HCT116 (cell line): Measurements from ENCODE around the gene HIGD2A. TPM values are rescaled to one million over a fixed set of nuclear protein-coding genes. Genes with fewer than 3 reads are reported as not detected.

Source experiments
- ATAC-seq: fragments of 200-7000 bp; cut with Tn5 transposase; 2 replicates; pipeline ENCODE4 v1.9.1; 2020; ENCODE audit warnings: mild to moderate bottlenecking, moderate library complexity
- BruUV-seq: library from RNA; stranded (reverse); fragments of 400-500 nt; replicated peaks from 2 replicates; lab custom pipeline; 2021; lab: Mats Ljungman, UMichigan
- CTCF ChIA-PET: fragments of 300-600 bp; sonication (Branson Sonifier 250); formaldehyde crosslinking; loops from one replicate; lab custom pipeline; 2021; ENCODE audit warnings: antibody characterized with exemption; lab: Charles Lee
- POLR2A ChIA-PET: fragments of 300-600, 350-600 bp; sonication (Branson Sonifier 250); formaldehyde crosslinking; loops from one replicate; lab custom pipeline; 2021; ENCODE audit warnings: antibody characterized with exemption; lab: Charles Lee
- RAD21 ChIA-PET, 2 experiments: fragments of 300-600 bp; sonication (Branson Sonifier 250); formaldehyde crosslinking; loops; one replicate each; lab custom pipeline; 2023; ENCODE audit warnings: low total read pairs in 2 of 2; ENCODE audit not compliant: uncharacterized antibody in 2 of 2, unreplicated experiment in 2 of 2, low non-redundant PET in 1 of 2; lab: Charles Lee
- DNase-seq: peaks from one replicate; pipeline ENCODE4 v3.0.0-alpha.2; 2010; ENCODE audit warnings: low read depth, low spot score
- H2AFZ ChIP-seq: fragments of 200-600 bp; shearing (Covaris generic), sonication (generic); 2 replicates; pipeline ENCODE4 v1.6.1; 2017; ENCODE audit warnings: low read depth, mixed run types, mixed read lengths, antibody characterized with exemption, low read length; ENCODE audit not compliant: poor library complexity, severe bottlenecking
- H3K27ac ChIP-seq: 2 replicates; pipeline ENCODE4 v1.5.1; 2012; ENCODE audit warnings: low read depth, low read length
- H3K27me3 ChIP-seq: fragments of 200-600 bp; sonication (generic); 2 replicates; pipeline ENCODE4 v1.6.1; 2016; ENCODE audit warnings: mixed run types, low read length, mixed read lengths; ENCODE audit not compliant: insufficient read depth
- H3K36me3 ChIP-seq, 2 experiments: fragments of 200-500 bp in 1 of 2; fragments of 200-600 bp in 1 of 2; sonication (Bioruptor generic) in 1 of 2; sonication (generic) in 1 of 2; 2 replicates each; pipeline versions ENCODE4 v1.5.1 to v1.6.1; 2014 to 2016; ENCODE audit warnings: low read length in 2 of 2, inconsistent platforms in 1 of 2, mixed read lengths in 1 of 2, mixed run types in 1 of 2; ENCODE audit not compliant: insufficient read depth in 2 of 2, control insufficient read depth in 1 of 2
- H3K4me1 ChIP-seq, 2 experiments: fragments of 200-600 bp in 1 of 2; sonication (generic) in 1 of 2; 2 replicates each; pipeline versions ENCODE4 v1.5.1 to v1.6.1; 2012 to 2017; ENCODE audit warnings: low read length in 2 of 2, inconsistent platforms in 1 of 2, mild to moderate bottlenecking in 1 of 2, mixed read lengths in 1 of 2, mixed run types in 1 of 2, moderate library complexity in 1 of 2; ENCODE audit not compliant: insufficient read depth in 2 of 2, control insufficient read depth in 1 of 2
- H3K4me2 ChIP-seq: fragments of 200-600 bp; sonication (generic); 2 replicates; pipeline ENCODE4 v1.6.1; 2017; ENCODE audit warnings: mixed run types, low read length, mixed read lengths
- H3K4me3 ChIP-seq, 2 experiments: fragments of 200-600 bp in 1 of 2; sonication (generic) in 1 of 2; replicated peaks in 1 of 2; 2 replicates each; pipeline ENCODE4 v1.5.1; 2011 to 2016; ENCODE audit warnings: low read length in 2 of 2, control low read depth in 1 of 2, low read depth in 1 of 2, mild to moderate bottlenecking in 1 of 2, mixed read lengths in 1 of 2, mixed run types in 1 of 2
- H3K79me2 ChIP-seq: fragments of 200-600 bp; sonication (generic); 2 replicates; pipeline ENCODE4 v1.6.1; 2017; ENCODE audit warnings: mild to moderate bottlenecking, mixed run types, low read length, moderate library complexity, mixed read lengths; ENCODE audit not compliant: insufficient read depth
- H3K9ac ChIP-seq: fragments of 200-600 bp; sonication (generic); 2 replicates; pipeline ENCODE4 v1.6.1; 2016; ENCODE audit warnings: low read length, mixed read lengths
- H3K9me2 ChIP-seq: fragments of 200-600 bp; sonication (generic), shearing (Covaris generic); 2 replicates; pipeline ENCODE4 v1.6.1; 2017; ENCODE audit warnings: mixed run types, mild to moderate bottlenecking, moderate library complexity; ENCODE audit not compliant: insufficient read depth
- H3K9me3 ChIP-seq, 2 experiments: fragments of 200-500 bp in 1 of 2; fragments of 200-600 bp in 1 of 2; sonication (Bioruptor generic) in 1 of 2; sonication (generic) in 1 of 2; 2 replicates each; pipeline ENCODE4 v1.6.1; 2014 to 2017; ENCODE audit warnings: low read length in 2 of 2, mixed read lengths in 2 of 2, inconsistent platforms in 1 of 2, low read depth in 1 of 2, mild to moderate bottlenecking in 1 of 2, mixed run types in 1 of 2, moderate library complexity in 1 of 2; ENCODE audit not compliant: control insufficient read depth in 1 of 2, insufficient read depth in 1 of 2
- H4K20me1 ChIP-seq: fragments of 200-600 bp; sonication (generic), shearing (Covaris generic); 2 replicates; pipeline ENCODE4 v1.6.1; 2017; ENCODE audit warnings: mixed run types, mild to moderate bottlenecking, moderate library complexity; ENCODE audit not compliant: insufficient read depth
- ATF3 ChIP-seq: IDR thresholded peaks from 2 replicates; pipeline ENCODE4 v1.6.1; 2012
- CBX3 ChIP-seq: IDR thresholded peaks from 2 replicates; pipeline ENCODE4 v1.6.1; 2012; ENCODE audit warnings: low read depth
- CEBPB ChIP-seq: IDR thresholded peaks from 2 replicates; pipeline ENCODE4 v1.6.1; 2012; ENCODE audit warnings: low read depth
- EZH2 ChIP-seq: fragments of 200-600 bp; sonication (generic); IDR thresholded peaks from 2 replicates; pipeline ENCODE4 v1.6.1; 2017; ENCODE audit warnings: antibody characterized with exemption, mixed run types
- FOSL1 ChIP-seq: IDR thresholded peaks from 2 replicates; pipeline ENCODE4 v1.6.1; 2012; ENCODE audit warnings: low read depth
- JUND ChIP-seq: IDR thresholded peaks from 2 replicates; pipeline ENCODE4 v1.6.1; 2012
- SIN3A ChIP-seq: IDR thresholded peaks from 2 replicates; pipeline ENCODE4 v1.6.1; 2012; ENCODE audit warnings: low read depth
- SP1 ChIP-seq: IDR thresholded peaks from 2 replicates; pipeline ENCODE4 v1.6.1; 2012; ENCODE audit warnings: low read depth
- SRF ChIP-seq: IDR thresholded peaks from 2 replicates; pipeline ENCODE4 v1.6.1; 2012; ENCODE audit warnings: low read depth
- TCF7L2 ChIP-seq: IDR thresholded peaks from 2 replicates; pipeline ENCODE4 v1.7.0; 2011; ENCODE audit warnings: borderline replicate concordance, inconsistent platforms; ENCODE audit not compliant: insufficient read depth, insufficient read length; ENCODE audit errors: extremely low read depth
- ZBTB33 ChIP-seq: IDR thresholded peaks from 2 replicates; pipeline ENCODE4 v1.6.1; 2011; ENCODE audit warnings: mild to moderate bottlenecking, low read length, moderate library complexity; ENCODE audit not compliant: insufficient replicate concordance; ENCODE audit errors: extremely low read depth
- ZNF274 ChIP-seq: fragments of 200-500 bp; sonication (Bioruptor generic); IDR thresholded peaks from 2 replicates; pipeline ENCODE4 v1.6.1; 2014; ENCODE audit warnings: mild to moderate bottlenecking, low read depth, low read length, inconsistent platforms
- intact Hi-C: fragments of 100-400 bp; cut with micrococcal nuclease; formaldehyde crosslinking; loops from 2 replicates; pipeline ENCODE4 v1.10.0; 2022
- total RNA-seq: library from RNA; stranded (reverse); gene quantifications from one replicate; pipeline ENCODE4 v1.2.1, GENCODE V29; 2021; ENCODE audit not compliant: unreplicated experiment

The HIGD2A gene
- total RNA-seq, 1 experiment from 2014 or later = 130 TPM

GRCh38 chr5:176425791-176426190 lies 37.2 kb downstream of the HIGD2A start:
- no peak overlapping the region for H2AFZ ChIP-seq
- H3K9me3 ChIP-seq = no peaks in the 10 kb centered on the region; a peak in 1 of 4 replicates
- RAD21 ChIA-PET = interaction anchor here in 1 of 2 experiments (0.6 kb wide), 1 partner anchor 14 kb away, joined by 4 read pairs; no protein-coding TSS in a partner anchor
- no peaks in the 10 kb centered on the region for H3K27me3 ChIP-seq
- H3K4me2 ChIP-seq = no peak overlapping the region
- H3K36me3 ChIP-seq = no peaks in the 10 kb centered on the region
- DNase-seq (no peak), ATAC-seq (no peak)
- CTCF ChIA-PET = no interaction called here
- no peaks in the 10 kb centered on the region for H4K20me1 ChIP-seq
- H3K9ac ChIP-seq = no peak overlapping the region
- H3K4me1 ChIP-seq = peaks cover 0 to 13% of the 10 kb centered on the region in 2 experiments; a peak in 2 of 4 replicates
- no peak overlapping the region for H3K4me3 ChIP-seq
- POLR2A ChIA-PET = no interaction called here
- H3K9me2 ChIP-seq = no peaks in the 10 kb centered on the region
- TF ChIP-seq SRF (no peak), SP1 (no peak), ZBTB33 (no peak), SIN3A (no peak), CBX3 (no peak), FOSL1 (no peak), JUND (no peak), TCF7L2 (no peak), ATF3 (no peak), CEBPB (no peak), EZH2 (no peak), ZNF274 (no peak)
- H3K27ac ChIP-seq = no peak overlapping the region
- BruUV-seq = no TSS peak
- no peaks in the 10 kb centered on the region for H3K79me2 ChIP-seq
- intact Hi-C loops = no loop called here
